Osteocyte (in vitro differentiated cells): ENCODE results near the gene GNB2. TPM values are rescaled to one million over a fixed set of nuclear protein-coding genes. Genes with fewer than 3 reads are reported as not detected.

ENCODE experiments used
- DNase-seq: peaks from one replicate; pipeline ENCODE4 v3.0.0; 2021; ENCODE audit warnings: mixed read lengths; ENCODE audit not compliant: unreplicated experiment; ENCODE audit errors: extremely low spot score
- H3K27ac Mint-ChIP-seq: one replicate; pipeline ENCODE4 v1.8.0; 2021; ENCODE audit warnings: mild to moderate bottlenecking, mixed read lengths; ENCODE audit not compliant: unreplicated experiment
- H3K27me3 Mint-ChIP-seq: one replicate; pipeline ENCODE4 v1.8.0; 2021; ENCODE audit warnings: mixed read lengths; ENCODE audit not compliant: unreplicated experiment
- H3K36me3 Mint-ChIP-seq: one replicate; pipeline ENCODE4 v1.8.0; 2021; ENCODE audit warnings: mixed read lengths; ENCODE audit not compliant: unreplicated experiment
- H3K4me1 Mint-ChIP-seq: one replicate; pipeline ENCODE4 v1.8.0; 2021; ENCODE audit warnings: mixed read lengths; ENCODE audit not compliant: unreplicated experiment
- H3K4me3 Mint-ChIP-seq: one replicate; pipeline ENCODE4 v1.8.0; 2021; ENCODE audit warnings: mild to moderate bottlenecking, moderate library complexity, mixed read lengths; ENCODE audit not compliant: unreplicated experiment
- H3K9me3 Mint-ChIP-seq: one replicate; pipeline ENCODE4 v1.8.0; 2021; ENCODE audit warnings: mixed read lengths; ENCODE audit not compliant: unreplicated experiment
- CTCF ChIP-seq: fragments of 200-600 bp; sonication (generic); IDR thresholded peaks from 2 replicates; pipeline ENCODE4 v1.5.0; 2021; ENCODE audit warnings: antibody characterized with exemption, mild to moderate bottlenecking, moderate library complexity
- total RNA-seq: library from RNA; stranded (reverse); gene quantifications from 2 replicates; pipeline ENCODE4 v1.2.1, GENCODE V29; 2021

GNB2 gene
- total RNA-seq, 1 donor from 2014 or later: 229 TPM

GRCh38 chr7:100673942-100674410 is 436 bp downstream of the GNB2 start:
- no peak for TF ChIP-seq CTCF
- DNase-seq: no peak
- H3K9me3 Mint-ChIP-seq: no peaks in the 10 kb centered on the region
- H3K4me3 Mint-ChIP-seq: peak overlapping the region; percentile 94
- H3K4me1 Mint-ChIP-seq: peaks cover 12% of the 10 kb centered on the region
- H3K27ac Mint-ChIP-seq: peak overlapping the region; percentile 90
- peaks cover 6% of the 10 kb centered on the region for H3K36me3 Mint-ChIP-seq
- H3K27me3 Mint-ChIP-seq: peaks cover 11% of the 10 kb centered on the region

- peak overlapping the region; percentile 90 for H3K27ac Mint-ChIP-seq
- H3K36me3 Mint-ChIP-seq: peaks cover 10% of the 10 kb centered on the region
- peaks cover 8% of the 10 kb centered on the region for H3K27me3 Mint-ChIP-seq
- no peak for TF ChIP-seq CTCF
- peaks cover 15% of the 10 kb centered on the region for H3K4me1 Mint-ChIP-seq
- H3K4me3 Mint-ChIP-seq: peak overlapping the region; percentile 94
- no peak for DNase-seq
- H3K9me3 Mint-ChIP-seq: no peaks in the 10 kb centered on the region
Observed at GRCh38 chr7:100674411-100675104, 1.0 kb downstream of the GNB2 start.

- Mint-ChIP-seq H3K36me3 (peaks cover 12% of the 10 kb centered on the region), H3K4me3 (peak overlapping the region; percentile 94), H3K4me1 (peaks cover 17% of the 10 kb centered on the region), H3K27me3 (peaks cover 4% of the 10 kb centered on the region), H3K27ac (no peak overlapping the region), H3K9me3 (no peaks in the 10 kb centered on the region)
- no peak for DNase-seq
- no peak for TF ChIP-seq CTCF
Observed at GRCh38 chr7:100675105-100675451, 1.5 kb downstream of the GNB2 start.

DNA sequence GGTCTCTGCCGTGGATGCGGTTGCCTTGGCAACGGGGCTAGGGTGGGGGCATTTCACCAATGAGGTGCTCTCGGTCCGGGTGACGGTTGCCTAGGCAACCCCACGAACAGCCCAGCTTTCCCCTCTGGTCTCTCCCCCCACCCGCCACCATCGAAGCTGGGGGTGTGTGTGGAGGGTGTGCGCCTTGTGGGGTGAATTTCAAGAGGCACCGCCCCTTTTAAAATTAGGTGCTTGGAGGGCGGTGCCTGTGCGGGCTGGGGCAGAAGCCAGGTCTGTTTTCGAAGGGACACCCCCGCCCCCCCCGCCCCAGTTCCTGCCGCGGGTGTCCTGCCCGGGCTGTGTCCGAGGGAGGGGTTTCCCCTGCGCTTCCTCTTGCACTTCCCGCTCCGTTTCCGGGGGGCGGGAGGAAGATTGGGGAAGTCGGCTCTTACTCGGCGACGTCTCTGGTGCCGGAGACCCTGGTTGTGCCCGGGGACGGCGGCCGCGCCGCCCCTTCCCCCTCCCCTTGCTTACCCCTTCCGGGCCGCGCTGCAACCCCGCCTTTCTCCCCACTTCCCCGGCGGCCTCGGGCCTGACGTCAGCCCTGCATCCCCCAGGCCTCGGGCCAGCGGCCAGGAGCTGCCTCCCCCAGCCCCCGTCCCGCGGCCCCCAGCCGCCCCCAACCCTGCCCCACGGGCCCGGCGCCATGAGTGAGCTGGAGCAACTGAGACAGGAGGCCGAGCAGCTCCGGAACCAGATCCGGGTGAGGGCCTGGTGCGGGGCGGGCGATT is 2.2 kb downstream of the GNB2 start:
- TF ChIP-seq CTCF: no peak
- Mint-ChIP-seq H3K4me3 (peak overlapping the region; percentile 75), H3K27ac (peak overlapping the region; percentile 23), H3K36me3 (peaks cover 13% of the 10 kb centered on the region), H3K4me1 (peaks cover 20% of the 10 kb centered on the region), H3K9me3 (no peaks in the 10 kb centered on the region), H3K27me3 (peaks cover 4% of the 10 kb centered on the region)
- DNase-seq: no peak
